GM18502 (cell line): ENCODE measurements around the gene AP3S1.

ENCODE experiments used
- ATAC-seq: cut with Tn5 transposase; IDR thresholded peaks from one replicate; pipeline ENCODE4 v1.9.1; 2021; ENCODE audit warnings: mild to moderate bottlenecking; ENCODE audit not compliant: unreplicated experiment, poor library complexity

The AP3S1 gene

DNA sequence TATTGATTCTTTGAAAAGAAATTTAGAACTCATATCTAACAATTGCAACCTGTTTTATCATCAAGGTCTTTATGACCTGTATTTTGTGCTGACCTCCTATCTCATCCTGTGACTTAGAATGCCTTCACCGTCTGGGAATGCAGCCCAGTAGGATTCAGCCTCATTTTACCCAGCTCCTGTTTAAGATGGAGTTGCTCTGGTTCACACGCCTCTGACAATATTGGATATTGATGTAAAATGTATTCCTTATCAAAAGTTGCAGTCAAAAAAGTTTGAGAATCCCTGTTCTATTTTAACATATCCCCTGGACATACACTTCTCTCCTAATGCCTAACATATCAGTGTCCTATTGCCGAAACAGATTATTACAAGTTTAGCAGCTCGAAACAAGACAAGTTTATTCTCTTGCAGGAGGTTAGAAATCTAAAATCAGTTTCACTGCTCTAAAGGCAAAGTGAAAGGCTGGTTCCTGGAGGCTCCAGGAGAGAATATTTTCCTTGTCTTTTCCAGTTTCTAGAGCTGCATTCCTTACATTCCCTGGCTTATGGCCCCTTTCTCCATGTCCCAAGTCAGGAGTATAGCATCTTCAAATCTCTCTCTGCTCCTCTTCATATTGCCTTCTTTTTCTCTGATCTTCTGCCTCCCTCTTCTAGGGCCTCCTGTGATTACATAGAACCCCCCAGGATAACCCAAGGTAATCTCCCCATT, 89.0 kb downstream of the AP3S1 start:
- no peak for ATAC-seq

DNA sequence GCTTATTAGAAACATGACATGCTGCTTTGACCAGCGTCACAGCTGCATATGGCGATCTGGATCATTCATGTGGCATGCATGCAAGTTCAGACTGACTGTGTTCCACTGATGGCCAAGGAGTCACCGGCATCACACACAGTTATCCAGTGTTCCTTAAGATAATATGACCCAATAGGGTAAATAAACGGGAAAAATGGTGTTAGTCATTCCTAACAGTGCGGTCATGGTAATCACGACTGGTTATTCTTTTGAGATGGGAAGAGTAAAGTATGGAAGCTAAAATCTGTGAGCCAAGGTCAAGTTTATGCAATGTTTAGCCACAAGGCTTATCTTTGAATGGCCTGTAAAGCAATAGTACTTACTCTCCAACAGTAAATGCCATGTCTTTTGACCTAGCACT, 91.3 kb downstream of the AP3S1 start:
- ATAC-seq, result no peak

DNA sequence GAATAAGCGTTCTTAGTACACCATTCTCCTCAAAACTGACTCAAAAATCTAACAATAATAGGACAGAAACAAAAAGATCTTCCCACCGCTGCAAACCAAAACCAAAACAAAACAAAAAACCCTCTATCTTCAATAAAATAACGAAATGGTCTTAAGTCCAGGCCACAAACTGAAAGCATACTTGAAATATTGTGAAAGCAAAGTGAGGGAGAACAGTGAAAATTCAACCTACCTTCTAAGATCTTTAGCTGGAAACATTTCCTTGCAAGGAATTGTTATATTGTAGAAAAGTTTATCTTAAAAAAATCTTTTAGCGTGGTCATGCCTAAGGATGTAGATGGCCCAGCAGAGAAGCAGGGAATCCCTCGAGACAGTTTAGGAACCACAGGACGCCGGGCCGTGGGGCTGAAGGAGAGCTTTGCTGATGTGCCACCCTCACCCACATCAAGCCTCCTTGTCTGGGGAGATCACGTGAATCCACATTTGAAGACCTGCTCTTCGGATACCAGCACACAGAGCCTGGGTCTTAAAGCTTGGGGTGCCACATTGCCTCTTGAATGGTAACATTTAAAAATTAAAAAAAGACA, 92.7 kb downstream of the AP3S1 start:
- ATAC-seq, result no peak

DNA sequence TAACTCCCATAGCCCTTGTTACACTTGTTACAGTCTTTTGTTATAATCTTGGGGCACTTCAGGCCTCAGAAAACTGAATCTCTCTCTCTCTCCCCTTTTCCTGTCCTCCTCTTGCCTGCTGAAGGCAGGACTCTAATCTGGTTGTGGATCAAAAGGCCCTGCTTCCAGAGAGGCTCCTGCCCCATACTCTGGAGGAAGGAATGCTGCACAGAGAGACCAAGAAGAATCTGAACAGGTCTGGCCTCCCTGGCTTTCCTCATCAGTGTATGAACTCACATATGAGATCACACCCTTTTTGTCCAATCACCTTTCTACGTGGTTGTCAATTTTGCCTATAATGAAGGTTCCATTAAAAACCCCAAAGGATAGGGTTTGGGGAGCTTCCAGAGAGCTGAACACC, 94.3 kb downstream of the AP3S1 start:
- no peak for ATAC-seq

DNA sequence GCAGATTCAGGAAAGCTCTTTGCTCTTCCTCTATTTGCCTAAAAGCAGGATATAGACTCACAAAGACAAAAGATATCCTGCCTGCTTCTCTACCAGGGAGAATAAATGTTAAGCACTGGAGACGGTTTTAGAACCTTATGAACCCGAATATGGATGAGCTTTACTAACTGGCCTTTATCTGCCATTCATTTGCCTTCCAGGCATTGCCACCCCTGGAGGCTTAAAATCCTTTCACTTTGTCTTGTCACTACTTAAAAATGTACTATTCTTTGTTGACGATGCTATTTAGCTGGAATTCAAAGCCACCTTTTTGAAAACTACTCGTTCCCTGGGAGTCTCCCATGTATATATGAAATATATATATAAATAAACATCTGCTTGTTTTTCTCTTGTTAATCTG, 97.3 kb downstream of the AP3S1 start:
- ATAC-seq, result no peak

DNA sequence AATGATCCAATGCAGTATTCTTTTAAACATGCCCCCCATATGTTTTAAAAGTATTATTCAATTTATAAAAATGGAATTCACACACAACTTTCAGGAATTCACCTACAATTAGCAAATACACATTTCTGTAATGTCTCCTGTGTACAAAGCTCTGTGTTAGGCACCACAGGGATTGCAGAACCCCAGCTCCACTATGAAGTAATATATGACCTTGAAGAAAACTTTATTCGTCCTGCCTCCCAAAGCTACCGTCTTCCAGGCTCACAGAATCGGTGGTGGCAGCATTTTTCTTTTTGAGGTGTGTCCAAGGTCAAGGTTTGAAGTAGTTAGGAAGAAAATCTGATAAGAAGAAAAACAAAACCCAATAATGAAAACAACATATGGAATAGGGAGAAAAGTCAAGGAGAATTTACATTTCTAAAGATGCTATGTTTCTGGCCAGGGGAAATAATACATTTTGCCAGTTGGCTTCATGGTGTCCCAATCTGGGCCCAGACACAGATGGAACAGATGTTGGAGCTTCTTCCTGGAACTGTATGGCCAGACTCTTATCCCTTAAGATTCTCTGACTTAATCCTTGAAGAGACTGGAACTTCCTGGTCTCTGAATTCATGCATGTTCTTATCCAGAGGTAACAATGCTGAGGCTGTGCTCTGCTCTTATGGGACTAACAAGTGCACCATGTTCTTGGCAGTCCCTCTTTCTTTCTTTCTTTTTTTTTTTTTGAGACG, 98.5 kb downstream of the AP3S1 start:
- no peak for ATAC-seq

DNA sequence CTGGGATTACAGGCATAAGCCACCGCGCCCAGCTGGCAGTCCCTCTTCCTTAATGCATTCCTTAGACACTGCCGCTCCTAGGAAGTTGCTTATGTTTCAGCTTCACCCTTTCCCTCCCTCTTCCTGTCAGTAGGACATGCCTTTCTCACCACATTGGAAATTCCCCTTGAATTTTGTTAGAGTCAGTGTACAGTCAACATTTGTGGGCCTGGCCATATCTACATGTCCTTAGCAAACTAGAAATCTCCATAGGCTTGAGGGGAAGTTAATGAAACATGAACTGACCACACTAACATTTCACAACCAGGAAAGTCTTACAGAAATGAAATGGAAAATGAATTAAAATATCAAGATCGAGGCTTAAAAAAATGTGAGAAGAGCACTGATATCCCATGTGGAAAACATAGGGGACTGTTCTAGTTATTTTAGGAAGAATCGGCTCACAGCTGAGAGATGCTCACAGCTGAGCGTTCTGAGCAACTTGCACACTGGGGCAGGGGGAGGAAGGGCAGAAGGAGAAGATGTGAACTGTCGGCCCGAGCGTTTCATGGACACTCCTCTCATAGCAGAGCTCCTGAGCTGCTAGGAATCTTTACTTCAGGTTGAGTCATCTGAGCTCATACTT, 99.4 kb downstream of the AP3S1 start:
- no peak for ATAC-seq

DNA sequence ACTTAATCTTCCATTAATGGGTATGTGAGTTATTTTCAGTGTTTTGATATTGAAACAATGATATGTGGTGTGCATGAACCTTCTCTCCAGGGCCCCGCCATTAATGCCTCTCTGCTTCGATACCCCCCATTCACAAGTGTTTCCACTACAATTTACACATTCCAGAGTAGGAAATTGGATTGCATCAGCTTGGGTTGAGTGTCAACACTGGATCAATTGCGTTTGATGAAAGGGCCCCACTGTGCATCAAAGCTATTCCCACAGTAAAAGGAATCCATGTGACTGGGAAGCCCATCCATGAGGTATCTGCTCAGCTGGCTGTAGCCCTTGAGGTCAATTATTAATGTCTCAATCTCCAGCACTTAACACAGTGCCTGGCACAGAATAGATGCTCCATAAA, 102.8 kb downstream of the AP3S1 start:
- no peak for ATAC-seq

DNA sequence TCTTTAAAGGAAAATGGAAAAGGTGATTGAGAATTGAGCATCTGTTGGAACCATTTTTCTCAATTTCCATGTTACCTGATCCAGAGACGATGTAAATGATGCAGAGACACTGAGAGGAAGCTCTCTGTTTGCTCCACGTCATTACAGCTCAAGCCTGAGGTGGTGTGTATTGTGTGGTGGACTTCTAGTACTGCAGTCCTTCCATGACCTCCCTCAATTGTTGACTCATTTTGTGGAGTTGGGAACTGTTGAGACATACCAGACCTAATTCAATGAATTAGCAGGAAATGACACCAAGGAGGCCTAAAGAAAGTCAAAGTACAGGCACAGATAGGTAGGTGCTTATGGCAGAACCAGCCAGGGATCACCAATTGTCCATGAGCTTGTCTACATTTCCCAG, 104.9 kb downstream of the AP3S1 start:
- no peak for ATAC-seq

DNA sequence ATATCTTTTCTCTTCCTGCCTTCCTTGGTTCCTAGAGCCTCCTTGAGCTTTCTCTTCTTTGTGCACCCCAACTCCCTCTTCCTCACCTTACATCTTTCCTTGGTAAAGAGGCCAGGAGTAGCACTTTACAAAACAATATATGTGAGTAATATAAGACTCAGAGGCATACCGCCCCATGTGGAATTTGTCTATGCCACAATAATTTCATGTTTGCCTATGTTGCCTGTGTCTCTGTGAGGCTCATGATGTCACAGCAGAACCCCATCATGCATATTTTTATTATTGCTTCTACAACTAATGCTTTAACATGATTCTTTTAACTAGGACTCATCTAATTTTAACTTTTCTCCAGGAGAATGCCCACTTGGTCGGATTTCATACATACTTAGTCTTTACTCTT, 105.5 kb downstream of the AP3S1 start:
- ATAC-seq, result no peak

DNA sequence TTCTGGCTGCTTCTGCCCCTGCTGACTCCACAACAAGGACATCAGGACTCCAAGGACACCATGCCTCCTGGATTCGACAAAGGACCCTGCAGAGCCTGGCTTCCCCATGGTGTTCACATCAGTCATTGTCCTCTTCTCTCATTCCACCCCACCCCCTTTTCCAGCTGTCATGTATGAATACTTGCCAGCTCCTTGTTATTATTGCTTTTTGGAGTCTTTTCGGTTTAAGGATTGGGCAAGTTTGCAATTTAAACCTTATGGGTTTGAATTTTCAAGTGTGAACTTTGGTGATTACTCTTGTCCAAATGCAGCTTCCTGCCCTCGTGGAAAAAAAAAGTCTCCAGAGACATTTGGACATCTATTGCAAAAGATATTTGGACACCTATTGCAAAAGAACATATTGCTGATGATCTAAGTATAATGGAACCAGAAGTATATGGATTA, 106.4 kb downstream of the AP3S1 start:
- ATAC-seq, result no peak

DNA sequence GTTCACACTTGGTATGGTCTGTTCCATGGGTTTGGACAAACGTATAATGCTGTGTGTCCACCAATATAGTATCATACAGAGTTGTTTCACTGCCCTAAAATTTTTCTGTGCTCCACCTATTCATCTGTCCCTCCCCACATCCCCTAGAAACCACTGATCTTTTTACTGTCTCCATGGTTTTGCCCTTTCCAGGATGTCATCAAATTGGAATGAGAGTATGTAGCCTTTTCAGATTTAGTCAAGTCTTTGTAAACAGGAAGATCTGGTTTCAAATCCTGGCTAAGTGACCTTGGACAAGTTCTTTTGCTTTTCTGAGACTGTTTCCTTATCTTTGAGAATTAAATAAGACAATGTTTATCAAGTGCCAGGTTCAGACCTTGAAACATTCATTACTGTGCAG, 107.4 kb downstream of the AP3S1 start:
- no peak for ATAC-seq

DNA sequence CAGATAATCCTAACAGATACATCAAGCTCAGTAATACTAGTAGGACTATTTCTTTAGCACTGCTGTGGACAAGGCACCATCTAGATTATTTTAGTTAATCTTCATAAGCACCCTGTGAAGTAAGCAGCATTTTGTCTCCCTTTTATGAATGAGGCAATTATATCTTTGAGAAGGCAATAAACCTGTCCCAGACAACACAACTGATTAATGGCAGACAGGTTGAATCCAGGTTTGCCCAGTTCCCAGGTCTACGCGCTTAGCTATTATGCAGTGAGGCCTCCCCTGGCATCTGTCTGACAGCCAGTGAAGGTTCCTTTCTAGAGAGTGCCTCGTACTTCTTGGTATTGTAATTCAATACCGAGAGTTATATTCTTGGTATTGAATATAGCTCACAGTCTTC, 110.9 kb downstream of the AP3S1 start:
- ATAC-seq, result no peak

DNA sequence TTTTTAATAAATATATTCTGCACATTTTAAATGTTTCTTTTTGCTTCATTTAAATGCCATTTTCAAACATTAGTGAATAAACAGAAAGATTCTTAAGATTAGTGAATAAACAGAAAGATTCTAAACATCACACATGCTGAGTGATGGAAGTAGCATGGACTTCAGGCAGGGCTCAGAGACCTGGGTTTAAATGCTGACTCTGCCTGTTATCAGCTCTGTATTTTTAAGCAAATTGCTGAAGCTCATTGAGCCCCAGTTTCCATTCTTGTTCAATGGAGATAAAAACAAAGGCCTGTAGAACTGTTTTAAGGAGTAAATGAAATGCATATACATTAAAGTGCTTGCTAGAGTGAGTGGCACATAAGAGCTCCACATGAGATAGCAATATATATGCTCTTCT, 112.4 kb downstream of the AP3S1 start:
- ATAC-seq, result no peak

DNA sequence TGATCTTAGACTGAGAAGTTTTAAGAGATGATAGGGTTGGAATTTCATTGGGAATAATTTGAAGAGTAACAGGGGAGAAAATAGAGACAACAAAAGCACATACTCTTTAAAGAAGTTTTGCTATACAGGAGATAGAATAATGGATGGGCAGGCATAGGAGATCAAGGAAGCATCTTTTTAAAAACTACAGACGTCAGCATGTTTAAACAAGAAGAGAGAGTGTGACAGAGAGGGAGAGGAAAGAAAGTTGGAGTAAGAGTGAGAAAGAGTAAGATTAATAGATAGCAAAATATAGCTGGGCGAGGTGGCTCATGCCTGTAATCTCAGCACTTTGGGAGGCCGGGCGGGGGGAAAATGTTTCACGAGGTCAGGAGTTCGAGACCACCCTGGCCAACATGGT, 115.2 kb downstream of the AP3S1 start:
- ATAC-seq, result no peak

DNA sequence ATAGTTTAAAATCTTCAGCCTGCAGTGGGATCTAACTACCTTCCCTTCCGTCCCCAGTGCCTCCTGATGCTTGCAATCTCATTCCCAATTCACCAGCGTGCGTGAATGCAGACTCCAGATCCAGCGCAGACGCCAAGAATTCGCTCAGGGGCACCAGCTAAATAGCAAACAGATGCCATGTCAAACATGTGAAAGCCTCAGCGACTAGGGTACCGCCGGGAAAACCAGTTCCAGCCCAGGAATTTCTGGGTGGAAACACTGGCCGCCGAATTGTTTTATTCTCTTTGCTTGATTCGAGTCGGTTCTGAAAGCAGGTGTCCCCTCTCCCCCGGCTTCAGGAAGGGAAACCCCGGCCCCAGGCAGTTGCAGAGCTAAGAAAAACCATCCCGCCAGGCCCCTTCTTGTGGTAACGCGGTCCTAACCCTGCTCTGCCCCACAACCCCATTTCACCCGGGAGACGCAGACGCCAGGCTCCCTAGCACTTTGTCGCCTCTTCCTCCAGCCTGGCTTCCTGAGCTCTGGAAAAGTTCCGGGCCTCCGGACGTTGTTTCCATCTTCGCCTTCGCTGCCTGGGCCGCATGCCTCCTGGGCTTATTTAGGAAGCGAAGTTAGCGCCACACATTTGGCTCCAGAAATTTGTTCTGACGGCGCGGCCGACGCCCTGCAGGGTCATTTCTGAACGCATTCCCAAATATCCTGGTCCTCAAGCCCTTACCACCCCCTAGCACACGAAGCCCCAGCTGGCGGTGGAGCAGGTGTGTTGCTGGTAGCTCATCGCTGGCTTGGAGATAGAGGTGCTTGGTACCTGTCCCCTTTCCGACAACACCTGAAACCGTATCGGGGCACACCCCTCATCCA, 119.9 kb downstream of the AP3S1 start:
- ATAC-seq, result no peak

DNA sequence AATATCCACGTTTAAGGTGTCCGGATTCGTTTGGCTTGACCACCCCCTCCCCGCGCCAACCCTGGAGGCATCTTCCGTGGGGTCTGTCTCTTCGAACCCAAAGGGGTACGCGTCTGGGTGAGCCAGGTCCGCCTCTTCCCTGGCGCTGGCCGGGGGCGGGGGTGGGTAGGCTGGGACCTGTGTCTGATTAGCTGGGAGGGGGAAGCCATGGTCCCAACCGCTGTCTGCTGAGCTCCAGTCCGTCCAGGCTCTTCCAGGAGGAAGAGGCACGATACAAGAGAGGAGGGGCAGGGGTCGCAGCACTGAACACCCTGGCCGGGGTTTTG, 120.5 kb downstream of the AP3S1 start, which contains the start of gene LVRN:
Gene LVRN (plus strand): TSS at position 237 of the 326 bp plus-strand sequence. CDS start 143 bp downstream, outside the sequence.
- no peak for ATAC-seq

DNA sequence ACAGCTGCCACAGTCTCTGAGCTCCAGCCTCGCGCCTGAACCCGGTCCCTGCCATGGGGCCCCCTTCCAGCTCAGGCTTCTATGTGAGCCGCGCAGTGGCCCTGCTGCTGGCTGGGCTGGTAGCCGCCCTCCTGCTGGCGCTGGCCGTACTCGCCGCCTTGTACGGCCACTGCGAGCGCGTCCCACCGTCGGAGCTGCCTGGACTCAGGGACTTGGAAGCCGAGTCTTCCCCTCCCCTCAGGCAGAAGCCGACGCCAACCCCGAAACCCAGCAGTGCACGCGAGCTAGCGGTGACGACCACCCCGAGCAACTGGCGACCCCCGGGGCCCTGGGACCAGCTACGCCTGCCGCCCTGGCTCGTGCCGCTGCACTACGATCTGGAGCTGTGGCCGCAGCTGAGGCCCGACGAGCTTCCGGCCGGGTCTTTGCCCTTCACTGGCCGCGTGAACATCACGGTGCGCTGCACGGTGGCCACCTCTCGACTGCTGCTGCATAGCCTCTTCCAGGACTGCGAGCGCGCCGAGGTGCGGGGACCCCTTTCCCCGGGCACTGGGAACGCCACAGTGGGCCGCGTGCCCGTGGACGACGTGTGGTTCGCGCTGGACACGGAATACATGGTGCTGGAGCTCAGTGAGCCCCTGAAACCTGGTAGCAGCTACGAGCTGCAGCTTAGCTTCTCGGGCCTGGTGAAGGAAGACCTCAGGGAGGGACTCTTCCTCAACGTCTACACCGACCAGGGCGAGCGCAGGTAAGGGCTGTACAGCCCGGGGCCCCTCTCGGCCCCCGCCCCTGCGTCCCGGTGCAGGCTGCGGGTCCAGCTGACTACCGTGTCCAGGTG, 121.0 kb downstream of the AP3S1 start:
- ATAC-seq, result no peak

DNA sequence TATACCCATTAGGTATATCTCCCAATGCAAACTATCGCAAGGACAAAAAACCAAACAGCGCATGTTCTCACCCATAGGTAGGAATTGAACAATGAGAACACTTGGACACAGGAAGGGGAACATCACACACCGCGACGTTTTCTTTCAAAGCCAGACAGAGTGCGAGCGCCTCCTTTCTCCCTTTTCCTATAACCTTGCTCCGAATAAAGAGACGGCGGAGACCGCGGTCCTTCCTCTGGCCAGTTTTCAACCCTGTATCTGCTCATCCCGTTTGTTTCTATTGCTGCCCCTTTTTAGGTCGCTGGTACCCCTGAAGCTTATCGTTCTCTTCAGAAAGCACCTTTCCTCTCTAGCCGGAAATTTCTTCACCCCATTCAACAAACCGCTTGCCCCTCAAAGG, 121.8 kb downstream of the AP3S1 start:
- ATAC-seq, result no peak
